H1 (cell line): ENCODE data around the gene CLRN1. TPM values are rescaled to one million over a fixed set of nuclear protein-coding genes. Genes with fewer than 3 reads are reported as not detected.

ENCODE experiments used
- ATF3 ChIP-seq: IDR thresholded peaks from 2 replicates; pipeline ENCODE4 v1.6.1; 2011; ENCODE audit warnings: low read depth, mild to moderate bottlenecking, low read length; ENCODE audit not compliant: insufficient read depth
- BRCA1 ChIP-seq: IDR thresholded peaks from 2 replicates; pipeline ENCODE4 v1.6.1; 2012; ENCODE audit warnings: low read depth, low read length, improper control_type of control experiment
- JUN ChIP-seq: IDR thresholded peaks from 2 replicates; pipeline ENCODE4 v1.6.1; 2011; ENCODE audit warnings: low read depth, mild to moderate bottlenecking, improper control_type of control experiment, low read length
- KDM4A ChIP-seq: IDR thresholded peaks from one replicate; pipeline ENCODE4 v1.7.1; 2012; ENCODE audit warnings: low read depth, mild to moderate bottlenecking, moderate library complexity, low read length, inconsistent platforms; ENCODE audit not compliant: severe bottlenecking
- RAD21 ChIP-seq, 2 experiments: IDR thresholded peaks in 1 of 2; conservative IDR thresholded peaks in 1 of 2; 2 replicates each; pipeline ENCODE4 v1.6.1; 2011; ENCODE audit warnings: low read depth in 2 of 2, low read length in 2 of 2, improper control_type of control experiment in 1 of 2, inconsistent platforms in 1 of 2, mild to moderate bottlenecking in 1 of 2, moderate library complexity in 1 of 2
- RNF2 ChIP-seq: fragments of 200-900, 300-1000 bp; sonication (generic); IDR thresholded peaks from 2 replicates; pipeline ENCODE4 v1.7.1; 2016; ENCODE audit warnings: borderline replicate concordance, low read depth, mild to moderate bottlenecking, antibody characterized with exemption, low read length; ENCODE audit not compliant: poor library complexity, severe bottlenecking; ENCODE audit errors: missing control alignments
- SAP30 ChIP-seq: fragments of 300-600 bp; sonication (generic); IDR thresholded peaks from 2 replicates; pipeline ENCODE4 v1.7.1; 2012; ENCODE audit warnings: low read length, moderate library complexity, mild to moderate bottlenecking, inconsistent platforms; ENCODE audit not compliant: insufficient read depth, insufficient replicate concordance
- SIN3A ChIP-seq, 2 experiments: IDR thresholded peaks in 1 of 2; conservative IDR thresholded peaks in 1 of 2; 2 replicates each; pipeline ENCODE4 v1.6.1; 2011 to 2012; ENCODE audit warnings: low read length in 2 of 2, improper control_type of control experiment in 1 of 2, low read depth in 1 of 2, mild to moderate bottlenecking in 1 of 2
- TAF7 ChIP-seq: optimal IDR thresholded peaks from 2 replicates; pipeline ENCODE3; 2011; ENCODE audit warnings: low read depth, mild to moderate bottlenecking, inconsistent platforms, low read length, moderate library complexity, borderline replicate concordance
- TEAD4 ChIP-seq: IDR thresholded peaks from 2 replicates; pipeline ENCODE4 v1.6.1; 2012; ENCODE audit warnings: low read depth, low read length, inconsistent platforms, mixed read lengths
- polyA plus RNA-seq, 7 experiments: library from polyadenylated mRNA; depleted of rRNA in 3 of 7; stranded (reverse) in 5 of 7; unstranded in 2 of 7; fragments of >200 nt in 5 of 7; fragments of 200-250 nt in 2 of 7; gene quantifications; 1 replicate in 5 of 7; 2 replicates in 1 of 7; 4 replicates in 1 of 7; pipeline versions ENCODE4 v1.2.1 to v1.2.3, GENCODE V29; 2011 to 2013; ENCODE audit warnings: missing spikeins in 2 of 7, mixed read lengths in 2 of 7
- total RNA-seq: library from RNA; stranded (reverse); fragmentation: NEBNext Ultra II Directional; extraction: Animal tissue kit (Norgen Biotek cat#: 25700); gene quantifications from 2 replicates; pipeline ENCODE4 v1.2.1, GENCODE V29; 2021

The CLRN1 gene
- total and polyA plus RNA-seq, 2 of the 8 experiments (the other 6 are each of a cell fraction or from before 2014, with no cell fraction given): 0.20 to 0.35 TPM

- no peak for TF ChIP-seq ATF3
- TF ChIP-seq JUN: no peak
- no peak for TF ChIP-seq BRCA1
- TF ChIP-seq TAF7: no peak
- TF ChIP-seq RAD21 (IDR thresholded peaks at IDR 0.05 in 1 of 2, conservative IDR thresholded peaks at IDR 0.05 in 1 of 2; ENCODE audit: low read depth in 2 of 2, low read length in 2 of 2): no peak
- no peak for TF ChIP-seq RNF2
- TF ChIP-seq KDM4A: no peak
- no peak for TF ChIP-seq SAP30
- no peak for TF ChIP-seq SIN3A (conservative IDR thresholded peaks at IDR 0.05 in 1 of 2, IDR thresholded peaks at IDR 0.05 in 1 of 2; ENCODE audit: low read depth in 1 of 2, low read length in 2 of 2)
- no peak for TF ChIP-seq TEAD4
Measured at GRCh38 chr3:150996731-150997130, 24.2 kb upstream of the CLRN1 start (continued).
